Psoas muscle (tissue), 8 donors: ENCODE results near the gene PRDX1. TPM values are rescaled to one million over a fixed set of nuclear protein-coding genes. Genes with fewer than 3 reads are reported as not detected.

Experiments used
- ATAC-seq, 4 donors: fragments of 200-7000 bp; cut with Tn5 transposase; one replicate each; pipeline ENCODE4 v1.9.1; 2020; ENCODE audit warnings: moderate library complexity in 3 of 4, mild to moderate bottlenecking in 2 of 4
- DNase-seq, 2 donors: peaks; one replicate each; pipeline ENCODE4 v3.0.0-alpha.2; 2020
- H3K27ac ChIP-seq: fragments of 200-600 bp; one replicate; pipeline ENCODE4 v1.8.0; 2022
- H3K27me3 ChIP-seq, 3 donors: fragments of 200-600 bp in 1 of 3; one replicate each; pipeline versions ENCODE4 v1.6.1 to v1.8.0; 2013 to 2022; ENCODE audit warnings: low read length in 2 of 3, mild to moderate bottlenecking in 2 of 3, moderate library complexity in 1 of 3; ENCODE audit not compliant: insufficient read depth in 3 of 3
- H3K36me3 ChIP-seq, 2 donors: fragments of 200-600 bp in 1 of 2; one replicate each; pipeline versions ENCODE4 v1.6.1 to v1.8.0; 2013 to 2022; ENCODE audit warnings: low read depth in 1 of 2, mild to moderate bottlenecking in 1 of 2, moderate library complexity in 1 of 2; ENCODE audit not compliant: insufficient read depth in 1 of 2
- H3K4me1 ChIP-seq: fragments of 200-600 bp; one replicate; pipeline ENCODE4 v1.8.0; 2022
- H3K4me3 ChIP-seq: fragments of 200-600 bp; one replicate; pipeline ENCODE4 v1.8.0; 2022; ENCODE audit warnings: mild to moderate bottlenecking
- H3K9me3 ChIP-seq: fragments of 200-600 bp; one replicate; pipeline ENCODE4 v1.8.0; 2022
- WGBS, 3 donors: extraction: QIAGEN DNeasy Blood & Tissue Kit; methylation state at CpG; one replicate each; pipeline versions ENCODE4 v1.1.6 to v1.1.7; 2013; 5-methylcytosine and 5-hydroxymethylcytosine counted together
- intact Hi-C, 2 donors: fragments of 100-400 bp; cut with DNase I; formaldehyde crosslinking; loops; one replicate each; pipeline versions ENCODE4 v1.11.0 to v1.14.2; 2022
- polyA plus RNA-seq, 3 donors: library from polyadenylated mRNA; stranded (reverse); fragments of 200-250 nt; gene quantifications; one replicate each; pipeline ENCODE4 v1.2.3, GENCODE V29; 2013
- total RNA-seq, 4 donors: library from RNA; stranded (reverse); fragmentation: NEBNext Ultra II Directional in 2 of 4; extraction: Animal tissue kit (Norgen Biotek cat#: 25700) in 2 of 4; gene quantifications; one replicate each; pipeline versions ENCODE4 v1.2.1 to v1.2.4, GENCODE V29; 2021 to 2023
- TF ChIP-seq, protein P1 (sequence below): fragments of 200-600 bp; IDR thresholded peaks from one replicate; pipeline ENCODE4 v1.8.0; 2022; ENCODE audit warnings: antibody characterized with exemption
- donor health status: healthy with polysubstance abuse.
- donor health status: DM: no; HTN: no; CAD: no; lungs with moderate emphysema.
- donor health status: Bipolar disorder and iron deficiency.
- donor health status: healthy.
- donor health status: DM: yes; HTN: yes; CAD: no.
- donor health status: DM: no; HTN: no; CAD: no.
- donor health status: DM: no; HTN: no; CAD: no.
- donor health status: DM: yes; HTN: yes; CAD: no.

The PRDX1 gene
- total and polyA plus RNA-seq, 7 donors: 354 to 1,179 (median 524) TPM

DNA sequence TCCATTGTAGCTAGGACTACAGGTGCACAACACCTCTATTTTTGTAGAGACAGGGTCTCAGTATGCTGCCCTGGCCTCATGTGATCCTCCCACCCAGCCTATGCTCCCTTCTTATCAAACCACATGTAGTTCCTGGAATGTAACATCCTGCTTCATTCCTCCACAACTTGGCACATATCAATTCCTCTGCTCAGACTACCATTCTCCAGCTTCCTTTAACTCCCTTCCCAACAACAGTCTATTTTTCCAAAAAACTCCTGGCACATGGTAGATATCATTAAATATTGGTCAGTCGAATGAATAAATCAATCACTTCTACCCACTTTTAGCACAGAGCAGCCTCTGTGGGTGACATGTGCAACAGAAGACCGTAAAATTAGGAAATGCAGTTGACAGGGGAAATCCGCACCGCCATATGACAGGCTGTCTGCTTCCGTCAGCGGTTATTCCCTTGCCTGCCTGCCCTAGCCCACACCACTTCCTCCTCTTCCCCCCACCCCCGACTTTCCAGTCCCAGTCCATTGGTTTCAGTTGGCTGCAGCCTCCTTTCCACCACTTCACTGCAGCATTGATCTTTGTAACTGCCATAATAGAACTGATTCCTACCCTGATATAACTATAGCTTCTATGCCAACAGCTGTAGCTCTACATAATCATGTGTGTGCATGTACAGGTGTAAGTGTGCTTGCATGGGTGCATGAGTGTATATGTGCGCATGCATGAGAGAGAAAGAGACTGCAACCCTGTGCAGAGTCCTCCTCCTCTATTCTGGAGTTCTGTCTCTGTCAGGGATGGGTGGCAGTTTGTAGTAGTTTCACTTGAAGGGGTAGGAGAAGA is 22.1 kb upstream of the PRDX1 start:
- ATAC-seq (peak in 3 of 4 donors; percentile 23 to 51 (median 43)), DNase-seq (peak; percentile 26 to 64)
- WGBS, 3 donors: 26 to 39% (median 35%) methylated on average over 8 of the region's 8 CpGs
- Histone ChIP-seq H3K27me3 (no peaks in the 10 kb centered on the region), H3K4me3 (no peak overlapping the region), H3K4me1 (no peaks in the 10 kb centered on the region), H3K36me3 (no peaks in the 10 kb centered on the region), H3K9me3 (no peaks in the 10 kb centered on the region), H3K27ac (no peak overlapping the region)
- TF ChIP-seq, protein P1, sequence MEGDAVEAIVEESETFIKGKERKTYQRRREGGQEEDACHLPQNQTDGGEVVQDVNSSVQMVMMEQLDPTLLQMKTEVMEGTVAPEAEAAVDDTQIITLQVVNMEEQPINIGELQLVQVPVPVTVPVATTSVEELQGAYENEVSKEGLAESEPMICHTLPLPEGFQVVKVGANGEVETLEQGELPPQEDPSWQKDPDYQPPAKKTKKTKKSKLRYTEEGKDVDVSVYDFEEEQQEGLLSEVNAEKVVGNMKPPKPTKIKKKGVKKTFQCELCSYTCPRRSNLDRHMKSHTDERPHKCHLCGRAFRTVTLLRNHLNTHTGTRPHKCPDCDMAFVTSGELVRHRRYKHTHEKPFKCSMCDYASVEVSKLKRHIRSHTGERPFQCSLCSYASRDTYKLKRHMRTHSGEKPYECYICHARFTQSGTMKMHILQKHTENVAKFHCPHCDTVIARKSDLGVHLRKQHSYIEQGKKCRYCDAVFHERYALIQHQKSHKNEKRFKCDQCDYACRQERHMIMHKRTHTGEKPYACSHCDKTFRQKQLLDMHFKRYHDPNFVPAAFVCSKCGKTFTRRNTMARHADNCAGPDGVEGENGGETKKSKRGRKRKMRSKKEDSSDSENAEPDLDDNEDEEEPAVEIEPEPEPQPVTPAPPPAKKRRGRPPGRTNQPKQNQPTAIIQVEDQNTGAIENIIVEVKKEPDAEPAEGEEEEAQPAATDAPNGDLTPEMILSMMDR: no peak
- intact Hi-C loops: no loop called here

DNA sequence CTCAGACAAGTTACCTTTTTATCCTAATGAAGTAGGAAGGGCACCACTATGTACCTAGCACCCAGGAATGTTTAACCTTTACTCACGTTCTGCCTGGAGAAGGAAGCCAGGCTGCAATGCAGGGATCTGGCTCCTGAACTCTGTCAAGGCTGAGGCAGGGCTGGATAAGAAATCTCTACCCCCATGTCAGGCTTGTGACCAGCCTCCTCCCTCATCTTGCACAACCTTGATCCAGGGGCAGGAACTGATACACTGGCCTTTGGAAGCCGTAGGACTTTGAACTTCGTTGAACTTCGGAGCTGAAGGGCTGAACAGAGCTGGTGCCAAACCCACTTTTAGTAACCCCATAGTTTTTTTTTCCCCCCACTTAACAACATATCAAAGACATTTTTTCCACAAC is 20.9 kb upstream of the PRDX1 start:
- intact Hi-C loops: no loop called here
- no peaks in the 10 kb centered on the region for H3K27me3 ChIP-seq
- no peaks in the 10 kb centered on the region for H3K36me3 ChIP-seq
- no peaks in the 10 kb centered on the region for H3K9me3 ChIP-seq
- ATAC-seq: peak in 1 of 4 donors; percentile 32
- H3K4me1 ChIP-seq: no peaks in the 10 kb centered on the region
- TF ChIP-seq, protein P1: no peak
- H3K27ac ChIP-seq: no peak overlapping the region
- no peak overlapping the region for H3K4me3 ChIP-seq
- WGBS, 3 donors: 76 to 81% (median 81%) methylated on average over 4 of the region's 4 CpGs
- no peak for DNase-seq

DNA sequence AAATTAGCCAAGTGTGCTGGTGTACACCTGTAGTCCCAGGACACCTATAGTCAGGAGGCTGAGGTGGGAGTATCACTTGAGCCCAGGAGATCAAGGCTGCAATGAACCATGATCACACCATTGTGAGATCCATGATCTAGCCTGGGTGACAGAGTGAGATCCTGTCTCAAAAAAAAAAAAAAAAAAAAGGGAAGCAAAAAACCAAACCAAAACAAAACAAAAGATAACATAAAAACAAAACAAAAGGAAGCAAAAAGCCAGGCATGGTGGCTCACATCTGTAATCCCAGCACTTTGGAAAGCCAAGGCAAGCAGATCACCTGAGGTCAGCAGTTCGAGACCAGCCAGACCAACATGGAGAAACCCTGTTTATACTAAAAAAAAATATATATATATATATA is 19.5 kb upstream of the PRDX1 start:
- Histone ChIP-seq H3K4me3 (no peak overlapping the region), H3K36me3 (no peaks in the 10 kb centered on the region), H3K9me3 (no peaks in the 10 kb centered on the region), H3K27ac (no peak overlapping the region), H3K4me1 (no peaks in the 10 kb centered on the region), H3K27me3 (no peaks in the 10 kb centered on the region)
- no peak for DNase-seq
- TF ChIP-seq, protein P1: no peak
- no peak for ATAC-seq
- 94 to 100% (median 97%) methylated on average over 1 of the region's 1 CpG for WGBS, 3 donors
- intact Hi-C loops: no loop called here

DNA sequence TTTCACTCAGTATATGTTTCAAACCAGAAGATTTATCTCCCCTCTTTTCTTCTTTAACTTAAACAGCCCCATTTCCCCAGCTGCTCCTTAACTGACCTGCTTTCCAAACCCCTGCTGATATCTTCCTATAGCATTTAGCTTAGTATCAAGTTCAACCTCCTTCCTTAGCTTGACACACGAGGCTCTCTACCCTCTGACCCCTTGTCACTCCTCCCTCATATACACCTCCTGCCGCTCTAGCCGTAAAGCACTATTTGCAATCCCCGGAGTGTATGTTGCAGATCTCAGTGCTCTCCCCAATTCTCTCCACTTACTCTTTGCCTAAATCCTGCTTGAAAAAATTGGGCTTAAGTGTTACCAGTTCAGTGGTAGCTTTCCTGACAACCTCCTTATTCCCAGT is 15.2 kb upstream of the PRDX1 start:
- WGBS, 3 donors: 55 to 60% (median 56%) methylated on average over 4 of the region's 4 CpGs
- Histone ChIP-seq H3K4me1 (no peaks in the 10 kb centered on the region), H3K9me3 (no peaks in the 10 kb centered on the region), H3K4me3 (no peak overlapping the region), H3K36me3 (no peaks in the 10 kb centered on the region), H3K27ac (no peak overlapping the region), H3K27me3 (no peaks in the 10 kb centered on the region)
- intact Hi-C loops: no loop called here
- TF ChIP-seq, protein P1: no peak
- ATAC-seq (no peak), DNase-seq (no peak)
